HG02763 (cell line): Measurements from ENCODE around the gene LRRC47.

ENCODE experiments used
- ATAC-seq: cut with Tn5 transposase; IDR thresholded peaks from one replicate; pipeline ENCODE4 v1.9.1; 2021; ENCODE audit warnings: mild to moderate bottlenecking, moderate library complexity; ENCODE audit not compliant: unreplicated experiment

Gene LRRC47

GRCh38 chr1:3787745-3788605 lies 8.3 kb downstream of the LRRC47 start:
- ATAC-seq, result no peak

DNA sequence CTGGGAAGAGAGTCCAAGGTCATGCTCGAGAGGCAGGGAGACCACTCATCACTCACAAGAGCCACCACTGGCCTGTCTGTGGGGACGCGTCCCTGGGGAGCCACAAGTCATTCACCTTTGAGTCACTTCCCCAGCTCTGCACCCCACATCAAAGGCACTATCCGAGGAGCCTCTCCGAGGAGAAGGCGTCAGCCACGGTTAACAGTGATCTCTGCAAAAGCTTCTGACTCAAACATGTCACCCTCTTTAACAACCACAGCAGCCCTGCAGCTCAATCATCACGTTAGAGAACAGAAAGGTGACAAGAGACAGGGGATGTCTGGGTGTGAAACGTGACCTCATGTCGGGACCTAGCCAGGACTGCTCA lies 9.0 kb downstream of the LRRC47 start:
- no peak for ATAC-seq

GRCh38 chr1:3786468-3787348 lies 9.6 kb downstream of the LRRC47 start:
- no peak for ATAC-seq

GRCh38 chr1:3785456-3786157 lies 10.7 kb downstream of the LRRC47 start:
- no peak for ATAC-seq

DNA sequence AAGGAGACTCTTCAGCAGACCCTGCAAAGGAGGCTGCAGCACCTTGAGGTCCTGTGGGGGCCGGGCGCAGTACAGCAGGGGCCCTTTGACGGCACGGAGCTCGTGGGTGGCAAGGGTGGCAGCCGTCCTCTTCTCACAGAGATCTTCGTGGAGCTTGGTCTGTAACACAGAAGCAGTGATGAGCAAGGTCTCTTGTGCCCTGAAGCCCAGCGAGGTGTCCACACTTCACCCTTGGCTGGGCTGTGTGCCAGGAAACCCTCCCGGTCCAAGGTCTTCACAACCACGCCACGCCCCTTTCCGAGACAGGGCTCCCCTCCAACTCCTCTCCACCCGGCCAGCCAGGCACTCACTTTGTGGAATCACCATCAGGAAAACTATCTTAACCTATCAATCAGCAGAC lies 11.3 kb downstream of the LRRC47 start:
- no peak for ATAC-seq

DNA sequence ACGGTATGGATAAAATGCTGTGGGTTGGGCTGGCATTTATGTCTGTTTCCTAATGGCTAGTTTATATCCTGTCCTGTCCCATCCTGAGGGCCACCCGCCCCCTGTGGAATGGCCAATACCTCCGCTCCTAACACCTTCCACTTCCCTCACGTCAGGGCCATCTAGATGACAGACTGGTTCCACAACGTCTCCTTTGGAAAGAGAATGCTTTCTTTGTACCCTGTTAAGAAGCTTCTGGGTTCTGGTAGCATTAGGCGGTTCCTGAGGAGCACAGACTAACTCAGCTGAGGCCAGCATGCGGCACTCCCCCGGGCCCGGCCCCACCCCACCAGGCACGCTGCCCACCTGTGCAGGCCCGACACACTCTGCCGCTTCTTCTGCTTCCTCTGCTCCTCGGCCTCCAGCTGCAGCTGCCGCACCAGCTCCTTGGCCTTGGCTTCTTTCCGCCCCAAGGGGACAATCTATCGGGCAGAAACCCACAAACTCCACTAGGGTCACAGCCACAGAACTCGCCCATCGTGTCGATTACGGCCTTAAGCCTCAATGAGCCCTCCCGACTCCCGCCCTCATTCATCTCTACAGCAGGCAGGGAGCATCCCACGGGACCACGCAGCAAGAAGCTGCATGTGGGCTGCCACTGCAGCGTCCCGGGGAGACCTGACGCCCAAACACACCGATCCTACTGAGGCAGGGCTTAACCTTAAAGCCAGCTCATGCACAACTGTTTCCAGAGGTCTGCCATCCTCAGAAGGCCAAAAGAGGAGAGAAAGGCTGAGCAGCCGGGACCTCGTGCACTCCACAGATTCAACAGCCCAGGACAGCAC lies 12.4 kb downstream of the LRRC47 start:
- no peak for ATAC-seq

GRCh38 chr1:3780901-3781300 lies 15.4 kb downstream of the LRRC47 start:
- ATAC-seq, result no peak

GRCh38 chr1:3779912-3780416 lies 16.3 kb downstream of the LRRC47 start:
- ATAC-seq, result no peak

GRCh38 chr1:3779265-3779911 lies 16.9 kb downstream of the LRRC47 start:
- ATAC-seq, result no peak

DNA sequence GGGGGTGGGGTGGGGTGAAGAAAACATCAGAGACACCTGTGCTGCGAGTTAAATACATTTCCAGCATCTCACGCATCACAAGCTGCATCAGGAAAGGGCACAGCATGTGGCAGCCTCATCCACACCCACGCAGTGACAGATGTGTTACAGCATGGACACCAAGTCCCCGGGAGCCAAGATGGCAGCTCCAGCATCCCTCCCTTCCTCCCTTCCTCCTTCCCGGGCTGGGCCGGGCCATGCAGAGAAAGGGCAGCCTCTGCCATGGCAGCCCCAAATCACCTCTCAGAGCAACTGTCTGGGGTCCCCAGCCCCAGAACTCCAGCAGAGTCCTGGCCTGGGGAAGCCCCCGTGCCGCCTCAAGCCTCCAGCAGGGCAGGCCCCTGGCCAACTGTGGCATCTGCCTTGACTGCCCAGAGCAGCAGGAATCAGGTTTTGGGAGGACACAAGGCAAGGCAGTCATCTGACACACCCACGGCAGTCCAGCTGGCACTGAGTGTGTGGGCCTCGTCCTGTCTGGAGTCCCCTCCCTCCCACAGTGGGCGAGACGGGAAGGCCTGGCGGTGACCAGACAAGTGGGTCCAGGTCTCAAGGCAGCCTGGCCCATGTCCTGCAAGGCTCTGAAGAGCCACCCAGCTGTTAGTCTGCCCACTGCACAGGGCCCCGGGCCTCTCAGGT lies 17.6 kb downstream of the LRRC47 start:
- ATAC-seq, result no peak

GRCh38 chr1:3777647-3778589 lies 18.4 kb downstream of the LRRC47 start:
- ATAC-seq, result no peak

DNA sequence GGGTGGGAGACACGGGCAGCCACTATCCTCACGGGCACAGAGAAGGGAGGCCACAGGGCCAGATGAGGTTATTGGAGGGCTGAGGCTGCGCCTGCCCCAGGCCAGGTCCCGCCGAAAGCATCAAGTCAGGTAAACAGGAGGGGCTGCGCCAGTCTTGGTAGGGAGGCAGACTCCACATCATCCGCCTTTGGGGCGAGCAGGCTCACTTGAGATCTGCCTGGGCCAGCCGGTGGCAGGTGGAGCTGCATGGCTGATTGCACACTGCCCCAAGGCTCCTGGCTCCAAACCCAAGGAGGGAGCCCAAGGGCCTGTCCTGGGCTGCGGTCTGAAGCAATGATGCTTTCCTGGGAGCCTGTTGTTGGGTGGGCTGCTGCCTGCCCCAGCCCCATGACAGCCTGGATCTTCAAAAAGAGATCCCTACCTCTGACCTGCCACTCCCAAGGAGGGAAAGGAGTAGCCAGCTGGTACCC lies 19.2 kb downstream of the LRRC47 start:
- no peak for ATAC-seq

- ATAC-seq, result no peak
These were observed 19.9 kb downstream of the LRRC47 start for GRCh38 chr1:3776231-3776961.

- no peak for ATAC-seq
These were observed 20.6 kb downstream of the LRRC47 start for GRCh38 chr1:3775490-3776230.

- no peak for ATAC-seq
These were observed 21.3 kb downstream of the LRRC47 start for GRCh38 chr1:3774946-3775489.

DNA sequence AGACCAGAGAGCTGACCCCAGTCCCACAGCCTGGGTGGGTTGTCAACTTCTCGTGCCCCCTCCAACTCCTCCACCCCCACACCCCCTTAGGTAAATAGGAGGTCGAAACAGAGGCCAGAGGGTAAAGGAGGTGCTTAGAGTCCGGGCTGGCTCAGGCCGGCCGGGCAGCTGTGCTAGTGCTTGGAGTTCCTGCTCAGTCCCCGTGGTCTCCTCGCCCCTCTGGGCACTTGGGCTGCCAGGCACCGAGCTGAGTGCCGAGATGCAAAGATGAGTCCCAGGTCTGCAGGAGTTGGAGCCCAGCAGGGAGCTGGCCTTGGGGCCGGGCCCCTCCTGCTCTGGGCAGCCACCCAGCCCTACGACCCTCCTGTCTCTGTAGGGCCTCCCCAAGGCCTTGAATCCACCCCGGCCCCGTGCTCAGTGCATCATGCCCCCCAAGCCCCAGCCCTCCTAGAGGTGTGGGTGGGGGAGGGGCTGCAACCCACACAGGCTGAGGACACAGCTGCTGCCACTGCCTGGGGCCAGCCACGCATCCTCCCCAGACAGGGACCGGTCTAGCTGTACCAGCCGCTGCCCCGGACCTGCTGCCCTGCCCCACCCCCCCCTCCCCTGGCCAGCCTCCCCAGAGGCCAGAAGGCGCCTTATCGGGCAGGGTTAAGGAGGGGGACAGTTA lies 21.9 kb downstream of the LRRC47 start:
- no peak for ATAC-seq
